Small intestine (tissue), 7 donors: ENCODE measurements around the gene ADAT3. TPM values are rescaled to one million over a fixed set of nuclear protein-coding genes. Genes with fewer than 3 reads are reported as not detected.

ENCODE experiments used
- DNase-seq, 2 donors: peaks; one replicate each; pipeline versions ENCODE4 v3.0.0 to v3.0.0-alpha.2; 2013
- FAIRE-seq: peaks from 2 replicates; lab custom pipeline; 2012; peaks lifted over from hg19 to GRCh38; lab: Jason Lieb, UNC
- H3K27ac ChIP-seq, 3 donors: one replicate each; pipeline ENCODE4 v1.5.1; 2013; ENCODE audit warnings: low read length in 2 of 3, mild to moderate bottlenecking in 2 of 3, control low read depth in 1 of 3, inconsistent platforms in 1 of 3, low read depth in 1 of 3, moderate library complexity in 1 of 3
- H3K27me3 ChIP-seq, 3 donors: one replicate each; pipeline ENCODE4 v1.6.1; 2013; ENCODE audit warnings: low read length in 3 of 3, inconsistent platforms in 1 of 3; ENCODE audit not compliant: control insufficient read depth in 3 of 3, insufficient read depth in 3 of 3
- H3K36me3 ChIP-seq, 3 donors: one replicate each; pipeline ENCODE4 v1.6.1; 2013; ENCODE audit warnings: low read length in 3 of 3, inconsistent platforms in 1 of 3, low read depth in 1 of 3, mild to moderate bottlenecking in 1 of 3, moderate library complexity in 1 of 3; ENCODE audit not compliant: control insufficient read depth in 3 of 3, insufficient read depth in 2 of 3
- H3K4me1 ChIP-seq, 3 donors: one replicate each; pipeline ENCODE4 v1.6.1; 2013; ENCODE audit warnings: low read length in 2 of 3, inconsistent platforms in 1 of 3, low read depth in 1 of 3, mild to moderate bottlenecking in 1 of 3, moderate library complexity in 1 of 3; ENCODE audit not compliant: control insufficient read depth in 3 of 3, insufficient read depth in 2 of 3
- H3K4me3 ChIP-seq, 3 donors: one replicate each; pipeline ENCODE4 v1.5.1; 2013; ENCODE audit warnings: low read length in 3 of 3, control low read depth in 1 of 3, inconsistent platforms in 1 of 3, low read depth in 1 of 3, mild to moderate bottlenecking in 1 of 3, moderate library complexity in 1 of 3
- H3K9me3 ChIP-seq, 2 donors: one replicate each; pipeline ENCODE4 v1.6.1; 2013; ENCODE audit warnings: low read depth in 1 of 2, low read length in 1 of 2; ENCODE audit not compliant: control insufficient read depth in 2 of 2, insufficient read depth in 1 of 2
- WGBS, 3 donors: extraction: QIAGEN DNeasy Blood & Tissue Kit; methylation state at CpG; one replicate each; pipeline ENCODE4 v1.1.7; 2013; 5-methylcytosine and 5-hydroxymethylcytosine counted together
- polyA plus RNA-seq, 4 donors: library from polyadenylated mRNA; stranded (reverse) in 3 of 4; unstranded in 1 of 4; fragments of 200-250 nt in 3 of 4; fragments of 120-200 nt in 1 of 4; gene quantifications; one replicate each; pipeline versions ENCODE4 v1.2.1 to v1.2.3, GENCODE V29; 2013
- donor health status: healthy with polysubstance abuse.
- donor health status: control.
- donor health status: control.
- donor health status: Bipolar disorder and iron deficiency.
- donor health status: healthy.

Gene ADAT3
- polyA plus RNA-seq, 4 donors, result 4.7 to 38.1 (median 23.1) TPM

- Histone ChIP-seq H3K36me3 (peaks cover 0 to 19% (median 0%) of the 10 kb centered on the region in 3 donors), H3K27me3 (no peaks in the 10 kb centered on the region), H3K4me3 (peak overlapping the region in 1 of 3 donors; percentile 92), H3K4me1 (peaks cover 24 to 72% (median 34%) of the 10 kb centered on the region in 3 donors), H3K27ac (peak overlapping the region; percentile 24 to 98 (median 96)), H3K9me3 (no peaks in the 10 kb centered on the region)
- WGBS, 3 donors, result 19 to 48% (median 36%) methylated on average over 17 to 18 of the region's 18 CpGs
- no peak for FAIRE-seq
- peak; percentile 31 to 46 for DNase-seq
These were observed 45.8 kb upstream of the ADAT3 start for GRCh38 chr19:1859331-1859781.

- DNase-seq, result peak; percentile 93 to 96
- FAIRE-seq, result no peak
- H3K36me3 ChIP-seq, result peaks cover 0 to 16% (median 0%) of the 10 kb centered on the region in 3 donors
- no peaks in the 10 kb centered on the region for H3K27me3 ChIP-seq
- no peaks in the 10 kb centered on the region for H3K9me3 ChIP-seq
- H3K27ac ChIP-seq, result peak overlapping the region; percentile 63 to 98 (median 96)
- H3K4me3 ChIP-seq, result peak overlapping the region; percentile 22 to 92 (median 34)
- H3K4me1 ChIP-seq, result peaks cover 19 to 68% (median 28%) of the 10 kb centered on the region in 3 donors
- WGBS, 3 donors, result 5 to 22% (median 11%) methylated on average over 28 to 32 of the region's 32 CpGs
These were observed 45.0 kb upstream of the ADAT3 start for GRCh38 chr19:1860042-1860775.

GRCh38 chr19:1860821-1861598 lies 44.2 kb upstream of the ADAT3 start:
- peak; percentile 26 to 40 for DNase-seq
- no peaks in the 10 kb centered on the region for H3K9me3 ChIP-seq
- H3K27ac ChIP-seq, result peak overlapping the region; percentile 5 to 96 (median 81)
- H3K4me3 ChIP-seq, result peak overlapping the region; percentile 22 to 94 (median 92)
- H3K27me3 ChIP-seq, result no peaks in the 10 kb centered on the region
- peaks cover 14 to 61% (median 28%) of the 10 kb centered on the region in 3 donors for H3K4me1 ChIP-seq
- no peak for FAIRE-seq
- H3K36me3 ChIP-seq, result peaks cover 0 to 10% (median 0%) of the 10 kb centered on the region in 3 donors
- 13 to 48% (median 37%) methylated on average over 22 to 28 of the region's 28 CpGs for WGBS, 3 donors

- Histone ChIP-seq H3K27me3 (no peaks in the 10 kb centered on the region), H3K36me3 (peaks cover 0 to 8% (median 0%) of the 10 kb centered on the region in 3 donors), H3K27ac (peak overlapping the region; percentile 4 to 96 (median 81)), H3K4me3 (peak overlapping the region; percentile 83 to 94 (median 92)), H3K4me1 (peaks cover 10 to 55% (median 28%) of the 10 kb centered on the region in 3 donors), H3K9me3 (no peaks in the 10 kb centered on the region)
- 15 to 32% (median 26%) methylated on average over 20 to 23 of the region's 23 CpGs for WGBS, 3 donors
- DNase-seq (peak; percentile 22 to 51), FAIRE-seq (no peak)
These were observed 43.6 kb upstream of the ADAT3 start for GRCh38 chr19:1861599-1862031.

- peak; percentile 30 to 65 for DNase-seq
- H3K36me3 ChIP-seq, result peaks cover 0 to 8% (median 0%) of the 10 kb centered on the region in 3 donors
- H3K4me1 ChIP-seq, result peaks cover 10 to 57% (median 28%) of the 10 kb centered on the region in 3 donors
- FAIRE-seq, result no peak
- peak overlapping the region; percentile 83 to 94 (median 92) for H3K4me3 ChIP-seq
- H3K27me3 ChIP-seq, result no peaks in the 10 kb centered on the region
- peak overlapping the region in 2 of 3 donors; percentile 81 to 96 for H3K27ac ChIP-seq
- H3K9me3 ChIP-seq, result no peaks in the 10 kb centered on the region
- 0 to 4% (median 0%) methylated on average over 21 of the region's 21 CpGs for WGBS, 3 donors
These were observed 43.2 kb upstream of the ADAT3 start for GRCh38 chr19:1862068-1862423.

- FAIRE-seq (no peak), DNase-seq (peak; percentile 31 to 82)
- no peaks in the 10 kb centered on the region for H3K27me3 ChIP-seq
- H3K9me3 ChIP-seq, result no peaks in the 10 kb centered on the region
- peaks cover 10 to 51% (median 25%) of the 10 kb centered on the region in 3 donors for H3K4me1 ChIP-seq
- WGBS, 3 donors, result 1% methylated on average over 40 to 109 of the region's 109 CpGs
- H3K4me3 ChIP-seq, result peak overlapping the region; percentile 83 to 94 (median 92)
- peaks cover 0 to 8% (median 0%) of the 10 kb centered on the region in 3 donors for H3K36me3 ChIP-seq
- peak overlapping the region; percentile 88 to 96 (median 94) for H3K27ac ChIP-seq
These were observed 42.5 kb upstream of the ADAT3 start for GRCh38 chr19:1862424-1863327.

- FAIRE-seq (no peak), DNase-seq (no peak)
- H3K27me3 ChIP-seq, result no peaks in the 10 kb centered on the region
- H3K9me3 ChIP-seq, result no peaks in the 10 kb centered on the region
- H3K4me1 ChIP-seq, result peaks cover 9 to 45% (median 23%) of the 10 kb centered on the region in 3 donors
- H3K36me3 ChIP-seq, result peaks cover 0 to 4% (median 0%) of the 10 kb centered on the region in 3 donors
- peak within 1 kb of the TSS; percentile 83 to 94 (median 92) for H3K4me3 ChIP-seq
- peak within 1 kb of the TSS; percentile 88 to 96 (median 94) for H3K27ac ChIP-seq
- whole genome bisulfite sequencing, 3 donors, result 0% methylated on average over 2 to 58 of the region's 63 CpGs
These were observed 41.9 kb upstream of the ADAT3 start, which contains the start of gene KLF16 for GRCh38 chr19:1863328-1863637. Gene KLF16 (minus strand): TSS chr19:1863579. CDS start chr19:1863497, 82 bp downstream.
